ENCODE measurements around the gene CCDC80.

GRCh38 chr3:112642912-112643506 lies 2.1 kb upstream of the CCDC80 start:
- no peak for TF ChIP-seq ELK1 (IDR thresholded peaks at IDR 0.05; ENCODE audit: borderline replicate concordance, low read depth, low read length)
- TF ChIP-seq CTCF (conservative IDR thresholded peaks at IDR 0.05; ENCODE audit: low read depth, low read length) = peak; percentile 98
- TF ChIP-seq, protein P1, sequence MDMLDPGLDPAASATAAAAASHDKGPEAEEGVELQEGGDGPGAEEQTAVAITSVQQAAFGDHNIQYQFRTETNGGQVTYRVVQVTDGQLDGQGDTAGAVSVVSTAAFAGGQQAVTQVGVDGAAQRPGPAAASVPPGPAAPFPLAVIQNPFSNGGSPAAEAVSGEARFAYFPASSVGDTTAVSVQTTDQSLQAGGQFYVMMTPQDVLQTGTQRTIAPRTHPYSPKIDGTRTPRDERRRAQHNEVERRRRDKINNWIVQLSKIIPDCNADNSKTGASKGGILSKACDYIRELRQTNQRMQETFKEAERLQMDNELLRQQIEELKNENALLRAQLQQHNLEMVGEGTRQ (IDR thresholded peaks at IDR 0.05; ENCODE audit: low read depth, low read length) = no peak
- TF ChIP-seq POLR2A (IDR thresholded peaks at IDR 0.05; ENCODE audit: low read depth, low read length) = peak; percentile 66; the same call in 1 of the 2 replicates
- no peak for TF ChIP-seq CEBPB (IDR thresholded peaks at IDR 0.05; ENCODE audit: low read depth, low read length)
- peak; percentile 66; the same call in 1 of the 2 replicates for TF ChIP-seq MAZ (IDR thresholded peaks at IDR 0.05; ENCODE audit: borderline replicate concordance, low read depth, low read length)
- no peak for TF ChIP-seq MXI1 (IDR thresholded peaks at IDR 0.05; ENCODE audit: borderline replicate concordance, low read depth, low read length)
- peak; percentile 98 for TF ChIP-seq SMC3 (IDR thresholded peaks at IDR 0.05; ENCODE audit: low read depth, low read length)

All from IMR-90 (cell line).